ENCODE measurements around the gene NUDT4.

The NUDT4 gene

GRCh38 chr12:93375906-93376305 lies 1.8 kb upstream of the NUDT4 start:
- H3K4me3 ChIP-seq (ENCODE audit: low read length): no peak overlapping the region
- no peak for TF ChIP-seq CTCF (IDR thresholded peaks at IDR 0.05; ENCODE audit: insufficient read depth, low read depth, low read length, missing control alignments)
- no peak for DNase-seq (ENCODE audit: low read depth)

DNA sequence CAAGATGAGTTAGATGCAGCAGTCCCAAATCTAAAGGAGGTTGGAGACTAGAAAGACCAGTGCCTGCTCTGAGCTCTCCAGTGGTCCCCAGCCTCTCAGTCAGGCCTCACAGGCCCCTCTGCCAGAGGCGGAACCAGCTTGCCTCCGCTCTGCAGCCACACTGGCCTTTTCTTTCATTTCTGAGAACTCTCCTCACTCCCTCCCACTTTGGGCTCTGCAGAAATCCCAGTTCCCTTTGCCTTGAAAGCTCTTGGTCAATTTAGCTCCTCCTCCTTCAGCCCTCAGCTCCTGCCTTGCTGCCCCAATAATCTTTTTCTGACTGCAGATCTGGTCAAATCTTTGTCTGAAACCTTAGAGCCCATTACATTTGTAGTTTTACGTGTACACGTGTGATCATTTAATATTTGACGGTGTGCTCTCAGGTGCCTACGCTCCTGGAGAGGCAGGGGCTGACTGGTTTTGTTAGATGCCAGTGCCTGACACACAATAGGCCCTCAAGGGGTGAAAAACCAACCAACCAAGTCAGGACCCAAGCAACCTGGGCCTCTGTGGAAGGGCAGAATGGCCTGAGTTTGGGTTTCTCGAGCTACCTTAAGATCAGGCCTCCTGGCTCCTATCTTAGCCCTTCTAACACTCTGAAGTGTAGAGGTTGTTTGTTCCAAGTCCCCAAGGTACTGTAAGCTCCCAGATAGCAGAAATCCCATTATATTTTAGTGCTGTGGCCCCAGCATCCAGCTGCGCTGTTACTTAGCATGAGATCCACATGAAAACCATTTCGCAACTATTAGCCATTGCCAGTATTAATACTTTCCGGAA lies 1.1 kb upstream of the NUDT4 start:
- H3K4me3 ChIP-seq (ENCODE audit: low read length): peak overlapping the region; percentile 64
- TF ChIP-seq CTCF (IDR thresholded peaks at IDR 0.05; ENCODE audit: insufficient read depth, low read depth, low read length, missing control alignments): peak; percentile 3

DNA sequence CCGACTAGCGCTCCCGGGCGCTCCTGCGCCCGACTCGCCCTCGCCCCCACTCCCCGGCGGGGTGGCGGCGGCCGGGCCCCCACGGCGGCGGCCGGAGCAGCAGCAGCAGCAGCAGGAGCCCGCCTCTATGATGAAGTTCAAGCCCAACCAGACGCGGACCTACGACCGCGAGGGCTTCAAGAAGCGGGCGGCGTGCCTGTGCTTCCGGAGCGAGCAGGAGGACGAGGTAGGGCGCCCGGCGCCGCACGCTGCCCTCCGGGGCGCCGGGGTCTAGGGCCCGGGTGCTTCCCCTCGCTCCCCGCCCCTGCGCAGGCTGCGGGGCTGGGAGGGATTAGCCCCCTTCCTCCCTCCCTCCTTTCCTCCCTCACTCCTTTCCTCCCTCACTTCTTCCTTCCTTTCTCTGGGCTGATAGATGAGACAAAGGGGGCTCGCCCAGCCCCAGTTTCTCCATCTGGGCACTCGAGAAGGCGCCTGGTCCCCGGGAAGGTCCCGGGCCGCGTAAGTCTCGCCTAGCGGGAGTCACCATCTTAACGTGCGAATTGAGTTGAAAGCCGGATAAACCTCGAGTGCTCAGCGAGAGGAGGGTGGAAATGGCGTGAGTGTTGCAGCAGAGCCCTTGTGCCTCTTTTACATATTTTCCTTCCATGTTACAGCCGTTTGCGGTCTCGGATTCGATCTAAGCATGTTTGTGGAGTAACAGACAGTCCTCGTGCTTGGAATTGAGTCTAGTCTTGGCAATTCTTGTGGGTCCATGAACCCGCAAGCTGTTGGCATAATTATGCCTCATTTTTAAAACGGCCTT lies 672 bp downstream of the NUDT4 start:
- peak; percentile 64 for DNase-seq (ENCODE audit: low read depth)
- TF ChIP-seq CTCF (IDR thresholded peaks at IDR 0.05; ENCODE audit: insufficient read depth, low read depth, low read length, missing control alignments): peak; percentile 5
- peak overlapping the region; percentile 82 for H3K4me3 ChIP-seq (ENCODE audit: low read length)

More for the DNA sequence above, 1.1 kb upstream of the NUDT4 start:
- peak; percentile 62 for DNase-seq (ENCODE audit: low read depth)

GRCh38 chr12:93378998-93379325 lies 1.2 kb downstream of the NUDT4 start:
- no peak for TF ChIP-seq CTCF (IDR thresholded peaks at IDR 0.05; ENCODE audit: insufficient read depth, low read depth, low read length, missing control alignments)
- H3K4me3 ChIP-seq (ENCODE audit: low read length): peak overlapping the region; percentile 82
- no peak for DNase-seq (ENCODE audit: low read depth)

- no peak for DNase-seq (ENCODE audit: low read depth)
- H3K4me3 ChIP-seq (ENCODE audit: low read length): peak overlapping the region; percentile 82
- TF ChIP-seq CTCF (IDR thresholded peaks at IDR 0.05; ENCODE audit: insufficient read depth, low read depth, low read length, missing control alignments): no peak
These were observed 1.7 kb downstream of the NUDT4 start for GRCh38 chr12:93379326-93379980.

- TF ChIP-seq CTCF (IDR thresholded peaks at IDR 0.05; ENCODE audit: insufficient read depth, low read depth, low read length, missing control alignments): no peak
- no peak for DNase-seq (ENCODE audit: low read depth)
- H3K4me3 ChIP-seq (ENCODE audit: low read length): peak overlapping the region; percentile 82
These were observed 2.2 kb downstream of the NUDT4 start for GRCh38 chr12:93379981-93380361.

Data from epithelial cell of esophagus (primary cell).